GM20000 (cell line): ENCODE results near the gene MYO9A.

Experiments
- DNase-seq: peaks from one replicate; pipeline ENCODE4 v3.0.0; 2012; ENCODE audit warnings: low spot score
- TF ChIP-seq, protein P1 (sequence below): IDR thresholded peaks from 2 replicates; pipeline ENCODE4 v1.5.1; 2012; ENCODE audit warnings: mild to moderate bottlenecking, control low read depth; ENCODE audit errors: extremely low read depth, missing control alignments

Gene MYO9A

DNA sequence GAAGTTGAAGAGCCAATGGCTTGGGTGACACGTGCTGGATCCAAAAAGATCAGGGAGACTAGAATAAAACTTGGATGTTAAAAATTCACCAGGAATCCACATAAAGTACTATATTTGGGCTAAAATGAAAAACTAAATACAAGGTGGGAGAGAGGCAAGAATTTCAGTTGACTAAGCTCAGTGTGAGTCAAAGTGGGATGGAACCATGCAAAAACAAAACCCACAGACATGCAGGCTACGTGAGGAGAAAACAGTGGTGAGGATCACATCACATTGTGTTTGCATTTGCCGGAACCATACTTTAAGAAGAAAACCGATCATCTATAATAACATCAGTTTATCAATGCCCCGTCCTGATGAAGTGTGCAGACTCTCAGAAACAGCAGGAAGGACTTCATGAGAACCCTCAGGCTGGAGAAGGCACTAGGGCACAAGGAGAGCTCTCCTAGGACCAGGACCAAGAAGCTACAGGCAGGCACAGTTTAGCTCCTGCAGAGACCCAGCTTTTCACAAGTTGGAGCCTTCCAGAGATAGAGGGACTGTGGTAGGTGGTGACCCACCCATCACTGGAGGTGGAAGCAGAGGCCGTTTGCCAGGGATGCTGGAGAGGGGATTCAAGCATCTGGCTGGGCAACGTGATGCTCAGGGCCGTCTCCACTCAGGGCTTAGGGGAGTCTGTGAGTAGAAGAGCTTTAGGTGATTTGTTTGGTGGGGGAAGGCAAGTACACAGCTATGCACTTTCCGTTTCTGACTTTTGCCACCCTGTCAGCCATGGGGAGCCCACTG, 336.6 kb downstream of the MYO9A start:
- TF ChIP-seq, protein P1, sequence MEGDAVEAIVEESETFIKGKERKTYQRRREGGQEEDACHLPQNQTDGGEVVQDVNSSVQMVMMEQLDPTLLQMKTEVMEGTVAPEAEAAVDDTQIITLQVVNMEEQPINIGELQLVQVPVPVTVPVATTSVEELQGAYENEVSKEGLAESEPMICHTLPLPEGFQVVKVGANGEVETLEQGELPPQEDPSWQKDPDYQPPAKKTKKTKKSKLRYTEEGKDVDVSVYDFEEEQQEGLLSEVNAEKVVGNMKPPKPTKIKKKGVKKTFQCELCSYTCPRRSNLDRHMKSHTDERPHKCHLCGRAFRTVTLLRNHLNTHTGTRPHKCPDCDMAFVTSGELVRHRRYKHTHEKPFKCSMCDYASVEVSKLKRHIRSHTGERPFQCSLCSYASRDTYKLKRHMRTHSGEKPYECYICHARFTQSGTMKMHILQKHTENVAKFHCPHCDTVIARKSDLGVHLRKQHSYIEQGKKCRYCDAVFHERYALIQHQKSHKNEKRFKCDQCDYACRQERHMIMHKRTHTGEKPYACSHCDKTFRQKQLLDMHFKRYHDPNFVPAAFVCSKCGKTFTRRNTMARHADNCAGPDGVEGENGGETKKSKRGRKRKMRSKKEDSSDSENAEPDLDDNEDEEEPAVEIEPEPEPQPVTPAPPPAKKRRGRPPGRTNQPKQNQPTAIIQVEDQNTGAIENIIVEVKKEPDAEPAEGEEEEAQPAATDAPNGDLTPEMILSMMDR: no peak
- peak; percentile 71 for DNase-seq

DNA sequence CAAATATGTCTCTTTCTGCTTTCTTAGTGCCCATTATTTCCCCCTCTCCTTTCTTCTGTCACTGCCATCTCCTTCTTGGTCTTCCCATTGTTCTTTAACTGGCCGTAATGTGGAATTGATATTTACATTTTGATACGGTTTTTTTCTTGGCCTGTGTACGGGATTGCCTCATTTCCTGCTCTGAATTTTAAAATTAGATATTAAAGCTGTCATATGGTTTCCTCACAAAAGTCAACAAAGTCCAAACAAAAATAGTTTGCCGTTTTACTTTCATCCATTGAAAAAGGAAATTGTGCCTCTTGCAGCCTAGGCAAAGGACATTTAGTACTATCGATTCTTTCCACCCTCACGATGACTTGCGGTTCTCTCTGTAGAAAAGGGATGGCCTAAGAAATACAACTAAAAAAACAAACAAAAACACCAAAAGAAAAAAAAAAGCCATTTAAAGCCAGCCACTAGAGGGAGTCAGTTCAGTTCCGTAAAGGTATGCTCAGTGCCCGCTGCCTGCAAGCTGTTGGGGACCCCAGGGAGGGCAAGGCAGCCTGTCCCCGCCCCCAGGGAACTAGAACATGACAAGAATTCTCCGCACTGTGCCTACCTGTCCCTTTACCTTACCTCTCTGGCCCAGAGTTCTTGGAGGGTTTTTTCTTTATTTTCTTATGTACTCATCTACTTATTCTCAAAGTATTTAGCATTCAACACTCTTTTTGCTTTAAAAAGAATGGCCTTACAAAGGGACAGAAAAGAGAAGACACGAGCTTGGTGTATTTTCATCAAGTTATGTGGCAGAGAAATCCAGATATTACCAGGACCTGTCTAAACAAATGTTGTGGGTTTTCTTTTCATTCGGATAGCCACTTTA, 337.6 kb downstream of the MYO9A start:
- peak; percentile 80 for DNase-seq
- TF ChIP-seq, protein P1: peak; percentile 75

DNA sequence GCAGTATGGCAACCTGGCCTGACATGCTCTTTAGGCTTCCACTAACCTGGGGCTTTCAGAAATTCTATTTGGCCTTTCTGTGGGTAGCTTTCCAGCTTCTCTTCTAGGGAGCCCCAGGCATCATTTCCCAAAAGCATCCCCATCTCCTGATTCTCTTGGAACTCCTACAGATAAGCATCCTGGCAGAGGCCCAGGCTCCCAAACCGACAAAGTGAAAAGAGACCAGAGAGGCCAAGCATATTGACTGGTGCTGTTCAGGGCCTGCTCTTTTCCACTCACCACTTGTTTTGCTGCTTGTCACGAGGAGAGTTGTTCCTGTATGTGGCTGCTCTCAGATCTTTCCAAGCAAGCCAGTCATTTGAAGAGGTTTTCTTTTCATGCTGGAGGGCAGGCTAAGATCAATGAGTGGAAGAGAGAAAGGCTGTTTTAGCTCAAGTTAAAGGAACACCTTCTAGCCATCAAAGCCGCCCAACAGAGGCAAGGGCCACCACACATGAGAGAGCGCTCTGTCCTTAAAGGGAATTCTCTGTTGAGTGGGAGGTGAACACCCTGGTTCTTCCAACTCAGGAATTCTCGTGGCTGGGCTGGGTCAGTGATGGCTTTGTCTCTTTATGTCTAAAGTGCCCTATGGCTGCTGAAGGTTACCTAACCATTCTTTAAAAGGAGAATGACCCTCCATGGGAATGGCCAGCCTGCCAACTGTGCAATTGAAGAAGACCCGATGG, 338.7 kb downstream of the MYO9A start:
- TF ChIP-seq, protein P1: no peak
- DNase-seq: no peak

DNA sequence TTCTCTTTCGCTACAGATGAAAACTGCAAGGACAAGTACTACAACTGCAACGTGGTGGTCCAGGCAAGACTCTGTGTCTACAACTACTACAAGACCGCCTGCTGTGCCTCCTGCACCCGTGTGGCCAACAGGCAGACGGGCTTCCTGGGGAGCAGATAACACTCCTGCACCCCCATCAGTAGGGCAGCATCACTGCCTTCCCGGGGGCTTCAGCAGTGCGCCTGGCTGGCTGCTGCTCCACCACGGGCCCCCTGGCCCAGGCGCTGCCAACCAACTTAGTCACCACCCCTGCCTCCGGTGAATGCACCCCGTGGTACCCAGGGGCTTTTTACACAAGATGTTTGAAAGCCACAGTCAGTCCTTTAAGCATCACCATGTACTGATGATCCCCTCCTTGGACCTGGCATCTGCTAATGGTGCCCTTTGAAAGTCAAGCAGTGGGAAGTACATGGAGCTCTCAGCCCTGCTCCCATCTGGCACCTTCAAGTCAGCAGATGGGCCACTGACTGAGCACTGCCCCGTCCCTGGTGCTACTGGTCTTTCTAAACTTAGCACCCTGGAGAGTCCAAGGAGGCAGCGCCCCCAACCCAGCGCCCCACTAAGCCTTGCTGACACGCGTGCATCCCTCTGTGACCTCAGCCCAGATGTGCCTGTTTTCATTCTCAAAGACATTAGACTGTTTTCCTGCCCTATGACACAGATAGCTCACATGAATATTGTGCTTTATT, 340.6 kb downstream of the MYO9A start:
- DNase-seq: no peak
- TF ChIP-seq, protein P1: no peak

DNA sequence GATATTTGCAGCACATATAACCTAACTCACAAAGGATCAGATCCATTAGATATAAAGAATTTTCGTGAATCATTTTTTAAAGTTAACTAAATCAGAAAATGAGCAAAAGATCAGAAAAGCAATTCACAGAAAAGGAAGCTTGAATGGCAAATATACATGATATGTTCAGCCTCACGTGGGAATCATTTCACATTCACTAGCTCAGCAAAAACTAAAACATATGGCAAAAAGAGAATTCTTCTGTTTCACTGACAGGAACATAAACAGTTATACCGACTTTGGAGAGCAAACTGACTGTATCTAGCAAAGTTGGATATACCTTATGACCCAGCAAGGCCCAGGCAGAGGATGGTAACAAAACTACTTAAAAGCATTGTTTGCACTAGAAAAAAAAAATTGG, 341.6 kb downstream of the MYO9A start:
- no peak for DNase-seq

DNA sequence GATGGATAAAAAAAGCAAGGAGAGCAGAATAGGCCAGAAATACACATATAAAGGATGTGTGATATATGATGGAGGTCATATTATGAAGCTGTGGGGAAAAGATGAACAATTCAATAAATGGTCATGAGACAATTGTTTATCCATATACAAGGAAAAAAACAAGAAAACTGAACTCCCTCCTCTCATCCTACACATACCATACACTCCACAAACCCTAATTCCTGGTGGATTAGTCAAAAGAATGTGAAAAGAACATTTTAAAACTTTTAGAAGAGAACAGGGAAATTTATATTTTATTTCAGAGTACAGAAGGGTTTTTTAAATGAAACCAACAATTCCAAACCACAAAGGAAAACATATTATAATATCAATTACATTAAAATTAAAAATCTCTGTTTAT, 342.1 kb downstream of the MYO9A start:
- TF ChIP-seq, protein P1: no peak
- no peak for DNase-seq

More for the DNA sequence above, 341.6 kb downstream of the MYO9A start:
- TF ChIP-seq, protein P1: no peak
